GM10266 (cell line): ENCODE measurements around the gene ACTN1.

Source experiments
- DNase-seq: peaks from one replicate; pipeline ENCODE4 v3.0.0; 2012; ENCODE audit errors: extremely low spot score
- TF ChIP-seq, protein P1 (sequence below): IDR thresholded peaks from 2 replicates; pipeline ENCODE4 v1.5.1; 2012; ENCODE audit warnings: mild to moderate bottlenecking, low read depth; ENCODE audit not compliant: control insufficient read depth, insufficient read depth; ENCODE audit errors: missing control alignments

ACTN1 gene

DNA sequence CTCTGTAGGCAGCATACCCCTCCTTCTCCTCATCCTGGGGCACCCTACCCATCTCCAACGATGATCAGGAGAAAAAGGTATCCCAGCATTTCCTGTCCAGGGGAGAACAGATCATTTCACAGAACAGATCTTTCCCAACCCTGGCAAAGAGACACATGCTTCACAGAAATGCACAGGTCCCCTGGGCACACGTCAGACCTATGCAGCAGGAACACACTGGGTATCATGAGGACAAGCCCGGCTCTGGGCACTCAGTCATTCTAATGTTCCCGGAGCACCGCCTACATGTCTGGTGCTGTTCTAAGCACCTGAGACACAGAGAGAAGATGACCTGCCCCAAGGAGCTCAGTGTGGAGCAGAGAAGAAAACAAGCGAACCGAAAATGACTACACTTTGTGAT is 56.2 kb downstream of the ACTN1 start:
- TF ChIP-seq, protein P1, sequence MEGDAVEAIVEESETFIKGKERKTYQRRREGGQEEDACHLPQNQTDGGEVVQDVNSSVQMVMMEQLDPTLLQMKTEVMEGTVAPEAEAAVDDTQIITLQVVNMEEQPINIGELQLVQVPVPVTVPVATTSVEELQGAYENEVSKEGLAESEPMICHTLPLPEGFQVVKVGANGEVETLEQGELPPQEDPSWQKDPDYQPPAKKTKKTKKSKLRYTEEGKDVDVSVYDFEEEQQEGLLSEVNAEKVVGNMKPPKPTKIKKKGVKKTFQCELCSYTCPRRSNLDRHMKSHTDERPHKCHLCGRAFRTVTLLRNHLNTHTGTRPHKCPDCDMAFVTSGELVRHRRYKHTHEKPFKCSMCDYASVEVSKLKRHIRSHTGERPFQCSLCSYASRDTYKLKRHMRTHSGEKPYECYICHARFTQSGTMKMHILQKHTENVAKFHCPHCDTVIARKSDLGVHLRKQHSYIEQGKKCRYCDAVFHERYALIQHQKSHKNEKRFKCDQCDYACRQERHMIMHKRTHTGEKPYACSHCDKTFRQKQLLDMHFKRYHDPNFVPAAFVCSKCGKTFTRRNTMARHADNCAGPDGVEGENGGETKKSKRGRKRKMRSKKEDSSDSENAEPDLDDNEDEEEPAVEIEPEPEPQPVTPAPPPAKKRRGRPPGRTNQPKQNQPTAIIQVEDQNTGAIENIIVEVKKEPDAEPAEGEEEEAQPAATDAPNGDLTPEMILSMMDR: no peak
- DNase-seq: no peak

DNA sequence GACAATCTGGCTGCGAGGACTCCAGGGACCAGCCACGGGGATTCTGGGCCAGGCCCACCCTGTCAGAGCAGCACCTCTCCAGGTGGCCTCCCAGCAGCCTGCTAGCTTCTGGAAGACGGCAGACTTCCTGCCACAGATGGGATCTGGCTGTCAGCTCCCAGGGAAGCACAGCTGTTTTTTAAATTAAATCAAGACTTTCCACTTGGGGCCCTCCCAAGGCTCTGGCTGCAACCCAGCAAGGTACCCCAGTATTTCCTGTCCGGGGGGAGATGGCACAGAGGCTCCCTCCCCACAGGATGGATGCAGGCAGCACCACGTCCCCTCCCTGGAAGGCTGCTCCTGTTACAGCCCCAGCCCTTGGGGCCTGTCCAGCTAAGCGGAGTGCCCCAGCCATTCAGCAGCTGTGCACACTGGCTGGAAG is 56.9 kb downstream of the ACTN1 start:
- DNase-seq: no peak
- TF ChIP-seq, protein P1: no peak

DNA sequence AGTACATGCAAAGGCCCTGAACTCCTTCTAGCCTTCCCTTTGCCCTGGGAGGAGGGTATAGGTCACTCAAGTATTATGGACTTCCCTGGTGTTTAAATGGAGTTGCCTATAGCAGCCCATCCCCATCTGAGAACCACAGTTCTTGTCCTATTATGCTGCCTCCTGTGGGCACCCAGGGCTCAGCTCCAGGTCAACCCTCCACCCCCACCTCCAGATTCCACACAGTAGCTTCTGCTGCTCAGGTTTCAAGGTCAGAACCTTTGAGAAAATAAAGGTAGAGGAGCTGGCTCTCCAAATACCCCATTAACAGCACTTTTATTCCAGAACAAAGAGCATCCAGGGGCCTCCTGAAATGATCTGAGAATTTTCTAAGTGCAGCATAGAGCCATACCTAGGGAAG is 57.4 kb downstream of the ACTN1 start:
- DNase-seq: no peak
- TF ChIP-seq, protein P1: no peak

DNA sequence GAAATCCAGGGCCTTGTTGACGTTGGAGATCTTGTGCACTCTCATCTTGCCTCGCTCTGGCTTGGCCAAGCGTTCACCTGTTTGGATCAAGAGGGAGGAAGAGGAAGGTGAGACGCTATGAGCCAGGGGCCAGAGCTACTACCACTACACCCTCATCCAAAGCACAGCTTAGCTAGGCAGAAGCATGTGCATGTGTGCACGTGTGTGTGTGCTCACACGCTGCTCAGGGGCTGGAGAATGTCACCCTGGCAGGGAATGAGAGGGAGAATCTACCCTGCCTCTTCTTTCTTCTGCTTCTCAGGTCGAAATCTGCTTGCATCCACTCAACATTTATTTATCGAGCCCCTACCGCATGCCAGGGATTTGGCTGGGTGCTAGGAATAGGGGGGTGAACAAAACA is 58.1 kb downstream of the ACTN1 start:
- DNase-seq: no peak
- TF ChIP-seq, protein P1: no peak

DNA sequence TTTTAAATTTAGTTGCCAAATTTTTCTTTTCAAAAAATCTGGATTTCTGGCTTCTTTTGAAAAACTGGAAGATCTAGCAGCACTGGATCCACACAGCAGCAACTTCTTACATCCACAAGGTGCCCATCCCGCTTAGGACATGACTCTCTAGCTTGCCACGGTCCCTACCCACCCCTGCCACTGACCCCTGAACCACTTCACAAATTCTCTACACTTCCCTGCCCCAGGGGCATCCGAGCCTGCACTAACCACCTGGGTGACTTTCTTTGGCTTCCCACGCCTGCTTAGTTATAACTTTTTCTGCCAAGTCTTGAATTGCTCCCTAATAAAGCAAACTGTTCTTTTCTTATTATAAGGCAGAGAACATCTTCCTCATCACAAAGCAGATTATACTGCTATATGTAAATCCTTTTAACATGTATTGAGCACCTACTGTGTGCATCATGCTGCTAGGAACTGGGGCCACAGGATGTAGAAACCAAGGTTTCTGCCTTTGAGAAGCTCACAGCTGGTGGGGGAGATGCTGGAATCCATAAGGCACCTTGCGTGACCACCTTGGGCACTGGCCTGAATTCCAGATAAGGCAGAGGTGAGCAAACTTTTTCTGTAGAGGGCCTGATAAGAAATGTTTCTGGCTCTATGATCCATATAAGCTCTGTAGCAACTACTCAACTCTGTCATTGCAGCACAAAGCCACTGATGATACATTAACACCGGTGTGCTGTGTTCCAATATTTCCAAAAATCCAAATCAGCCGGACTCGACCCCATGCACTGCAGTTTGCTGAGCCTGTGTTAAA is 59.8 kb downstream of the ACTN1 start:
- TF ChIP-seq, protein P1: no peak
- DNase-seq: no peak

DNA sequence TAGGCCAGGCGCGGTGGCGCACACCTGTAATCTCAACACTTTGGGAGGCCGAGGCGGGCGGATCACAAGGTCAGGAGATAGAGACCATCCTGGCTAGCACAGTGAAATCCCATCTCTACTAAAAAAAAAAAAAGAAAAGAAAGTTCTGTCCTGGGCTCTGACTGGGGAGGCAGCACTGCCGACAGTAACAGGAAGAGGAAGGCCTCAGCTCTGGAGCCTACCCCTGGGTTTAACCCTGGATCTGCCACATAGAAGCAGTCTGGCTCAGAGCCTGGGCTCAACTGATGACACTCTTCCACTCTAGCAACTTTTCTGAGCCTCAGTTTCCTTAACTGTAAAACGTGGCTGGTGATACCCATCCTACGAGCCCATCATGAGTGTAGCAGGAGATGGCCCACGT is 60.5 kb downstream of the ACTN1 start:
- no peak for DNase-seq
- TF ChIP-seq, protein P1: no peak

DNA sequence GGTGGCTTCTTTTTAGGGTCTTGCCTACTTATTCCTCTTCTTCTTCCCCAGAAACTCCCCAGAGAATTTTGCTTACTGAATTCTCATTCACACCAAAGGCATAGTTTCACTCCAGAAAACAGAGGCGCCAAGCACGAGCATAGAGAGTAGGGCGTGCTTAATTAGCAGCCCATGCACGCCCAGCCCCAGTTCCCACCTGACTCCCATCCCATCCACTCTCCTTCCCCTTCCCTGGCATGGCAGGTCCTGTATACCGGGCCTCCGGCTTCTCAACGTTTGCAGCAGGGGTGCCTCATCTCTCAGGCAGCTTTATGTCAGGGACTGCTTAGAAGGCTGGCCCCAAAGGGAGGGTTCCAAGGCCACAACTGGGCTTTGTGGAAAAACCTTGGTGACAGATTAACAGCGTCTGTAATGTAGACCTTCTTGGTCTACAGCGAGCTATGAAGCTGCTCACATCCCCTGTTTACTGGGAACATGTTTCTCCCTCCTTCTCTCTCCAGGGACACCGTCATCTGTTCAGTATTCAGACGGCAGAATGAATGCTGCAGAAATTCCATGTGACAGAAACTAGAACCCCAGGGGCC is 62.7 kb downstream of the ACTN1 start:
- DNase-seq: no peak
- TF ChIP-seq, protein P1: no peak
